Measurements from ENCODE around the gene RAB27B.

RAB27B gene

GRCh38 chr18:54786206-54786605, 42.1 kb upstream of the RAB27B start:
- H3K79me1 ChIP-seq (ENCODE audit: low read depth, low read length) = no peaks in the 10 kb centered on the region
- H4K8ac ChIP-seq (ENCODE audit: low read depth, low read length) = no peak overlapping the region
- no peak overlapping the region for H3K9ac ChIP-seq (ENCODE audit: low read depth, low read length, poor library complexity)
- H2AK5ac ChIP-seq (ENCODE audit: low read depth, low read length) = no peak overlapping the region
- H4K91ac ChIP-seq (ENCODE audit: low read depth, low read length, poor library complexity) = no peak overlapping the region
- no peak for DNase-seq (ENCODE audit: low spot score)
- no peak overlapping the region for H2BK12ac ChIP-seq (ENCODE audit: low read length)
- WGBS, 2 donors (ENCODE audit: extremely low coverage in 2 of 2, insufficient read length in 2 of 2, insufficient replicate concordance in 1 of 2) = no CpG with 5 or more reads among the region's 1 CpG
- H2BK15ac ChIP-seq (ENCODE audit: low read length) = no peak overlapping the region
- H3K9me3 ChIP-seq (replicated peaks in 1 of 2; ENCODE audit: control insufficient read depth in 2 of 2, insufficient read depth in 1 of 2, low read depth in 1 of 2, low read length in 2 of 2) = no peaks in the 10 kb centered on the region
- H2AFZ ChIP-seq (ENCODE audit: low read length) = no peak overlapping the region
- H3K23ac ChIP-seq (ENCODE audit: low read depth, low read length, poor library complexity) = no peak overlapping the region
- H3K36me3 ChIP-seq (replicated peaks in 1 of 2; ENCODE audit: control insufficient read depth in 2 of 2, insufficient read depth in 2 of 2, low read length in 2 of 2) = no peaks in the 10 kb centered on the region
- H3K27me3 ChIP-seq (ENCODE audit: control insufficient read depth in 3 of 3, insufficient read depth in 3 of 3, low read depth in 1 of 3, low read length in 3 of 3) = no peaks in the 10 kb centered on the region
- no peak overlapping the region for H3K4me2 ChIP-seq (ENCODE audit: insufficient read depth, low read length, poor library complexity, severe bottlenecking)
- no peak overlapping the region for H2BK5ac ChIP-seq (ENCODE audit: low read length)
- no peak overlapping the region for H2BK120ac ChIP-seq (ENCODE audit: low read depth, low read length)
- no peak overlapping the region for H3K4me3 ChIP-seq (ENCODE audit: low read length in 2 of 2)
- H3K14ac ChIP-seq (ENCODE audit: low read length) = no peak overlapping the region
- H3K4me1 ChIP-seq (ENCODE audit: control insufficient read depth in 2 of 2, insufficient read depth in 1 of 2, low read depth in 1 of 2, low read length in 2 of 2) = no peaks in the 10 kb centered on the region
- H3K27ac ChIP-seq (replicated peaks; ENCODE audit: low read length) = no peak overlapping the region
- H3K18ac ChIP-seq (ENCODE audit: low read length) = no peak overlapping the region
- H3K4ac ChIP-seq (ENCODE audit: low read length) = no peak overlapping the region

GRCh38 chr18:54787121-54787520, 41.2 kb upstream of the RAB27B start:
- WGBS, 2 donors (ENCODE audit: extremely low coverage in 2 of 2, insufficient read length in 2 of 2, insufficient replicate concordance in 1 of 2) = no CpG with 5 or more reads among the region's 5 CpGs

GRCh38 chr18:54787616-54788015, 40.7 kb upstream of the RAB27B start:
- no peak overlapping the region for H3K4me3 ChIP-seq (ENCODE audit: low read length in 2 of 2)
- H3K9me3 ChIP-seq (replicated peaks in 1 of 2; ENCODE audit: control insufficient read depth in 2 of 2, insufficient read depth in 1 of 2, low read depth in 1 of 2, low read length in 2 of 2) = no peaks in the 10 kb centered on the region
- no peak overlapping the region for H2AFZ ChIP-seq (ENCODE audit: low read length)
- no peak overlapping the region for H2BK120ac ChIP-seq (ENCODE audit: low read depth, low read length)
- H3K9ac ChIP-seq (ENCODE audit: low read depth, low read length, poor library complexity) = no peak overlapping the region
- no peak overlapping the region for H3K27ac ChIP-seq (replicated peaks; ENCODE audit: low read length)
- H3K18ac ChIP-seq (ENCODE audit: low read length) = no peak overlapping the region
- no peaks in the 10 kb centered on the region for H3K27me3 ChIP-seq (ENCODE audit: control insufficient read depth in 3 of 3, insufficient read depth in 3 of 3, low read depth in 1 of 3, low read length in 3 of 3)
- H2BK5ac ChIP-seq (ENCODE audit: low read length) = no peak overlapping the region
- no peaks in the 10 kb centered on the region for H3K36me3 ChIP-seq (replicated peaks in 1 of 2; ENCODE audit: control insufficient read depth in 2 of 2, insufficient read depth in 2 of 2, low read length in 2 of 2)
- no peak overlapping the region for H4K91ac ChIP-seq (ENCODE audit: low read depth, low read length, poor library complexity)
- H2BK12ac ChIP-seq (ENCODE audit: low read length) = no peak overlapping the region
- H3K4me2 ChIP-seq (ENCODE audit: insufficient read depth, low read length, poor library complexity, severe bottlenecking) = no peak overlapping the region
- H3K4me1 ChIP-seq (ENCODE audit: control insufficient read depth in 2 of 2, insufficient read depth in 1 of 2, low read depth in 1 of 2, low read length in 2 of 2) = no peaks in the 10 kb centered on the region
- no peak for DNase-seq (ENCODE audit: low spot score)
- H2BK15ac ChIP-seq (ENCODE audit: low read length) = no peak overlapping the region
- no peak overlapping the region for H3K14ac ChIP-seq (ENCODE audit: low read length)
- H3K23ac ChIP-seq (ENCODE audit: low read depth, low read length, poor library complexity) = no peak overlapping the region
- H4K8ac ChIP-seq (ENCODE audit: low read depth, low read length) = no peak overlapping the region
- H3K79me1 ChIP-seq (ENCODE audit: low read depth, low read length) = no peaks in the 10 kb centered on the region
- no peak overlapping the region for H3K4ac ChIP-seq (ENCODE audit: low read length)
- no peak overlapping the region for H2AK5ac ChIP-seq (ENCODE audit: low read depth, low read length)

More at GRCh38 chr18:54787121-54787520, 41.2 kb upstream of the RAB27B start:
- no peaks in the 10 kb centered on the region for H3K79me1 ChIP-seq (ENCODE audit: low read depth, low read length)
- H3K18ac ChIP-seq (ENCODE audit: low read length) = no peak overlapping the region
- H3K14ac ChIP-seq (ENCODE audit: low read length) = no peak overlapping the region
- no peak overlapping the region for H2BK120ac ChIP-seq (ENCODE audit: low read depth, low read length)
- H3K36me3 ChIP-seq (replicated peaks in 1 of 2; ENCODE audit: control insufficient read depth in 2 of 2, insufficient read depth in 2 of 2, low read length in 2 of 2) = no peaks in the 10 kb centered on the region
- no peak overlapping the region for H2BK12ac ChIP-seq (ENCODE audit: low read length)
- H3K4ac ChIP-seq (ENCODE audit: low read length) = no peak overlapping the region
- no peaks in the 10 kb centered on the region for H3K9me3 ChIP-seq (replicated peaks in 1 of 2; ENCODE audit: control insufficient read depth in 2 of 2, insufficient read depth in 1 of 2, low read depth in 1 of 2, low read length in 2 of 2)
- H3K4me1 ChIP-seq (ENCODE audit: control insufficient read depth in 2 of 2, insufficient read depth in 1 of 2, low read depth in 1 of 2, low read length in 2 of 2) = no peaks in the 10 kb centered on the region
- peak overlapping the region; percentile 9 for H2AFZ ChIP-seq (ENCODE audit: low read length)
- H3K27ac ChIP-seq (replicated peaks; ENCODE audit: low read length) = no peak overlapping the region
- no peaks in the 10 kb centered on the region for H3K27me3 ChIP-seq (ENCODE audit: control insufficient read depth in 3 of 3, insufficient read depth in 3 of 3, low read depth in 1 of 3, low read length in 3 of 3)
- no peak overlapping the region for H3K4me3 ChIP-seq (ENCODE audit: low read length in 2 of 2)
- H2BK5ac ChIP-seq (ENCODE audit: low read length) = no peak overlapping the region
- no peak overlapping the region for H3K9ac ChIP-seq (ENCODE audit: low read depth, low read length, poor library complexity)
- no peak overlapping the region for H4K91ac ChIP-seq (ENCODE audit: low read depth, low read length, poor library complexity)
- no peak overlapping the region for H3K4me2 ChIP-seq (ENCODE audit: insufficient read depth, low read length, poor library complexity, severe bottlenecking)
- H4K8ac ChIP-seq (ENCODE audit: low read depth, low read length) = no peak overlapping the region
- H3K23ac ChIP-seq (ENCODE audit: low read depth, low read length, poor library complexity) = no peak overlapping the region
- no peak overlapping the region for H2AK5ac ChIP-seq (ENCODE audit: low read depth, low read length)
- DNase-seq (ENCODE audit: low spot score) = no peak
- no peak overlapping the region for H2BK15ac ChIP-seq (ENCODE audit: low read length)

- Histone ChIP-seq H2AK5ac (ENCODE audit: low read depth, low read length) (no peak overlapping the region), H2BK12ac (ENCODE audit: low read length) (no peak overlapping the region), H3K27ac (replicated peaks; ENCODE audit: low read length) (no peak overlapping the region), H4K8ac (ENCODE audit: low read depth, low read length) (no peak overlapping the region), H3K27me3 (ENCODE audit: control insufficient read depth in 3 of 3, insufficient read depth in 3 of 3, low read depth in 1 of 3, low read length in 3 of 3) (no peaks in the 10 kb centered on the region), H3K4me1 (ENCODE audit: control insufficient read depth in 2 of 2, insufficient read depth in 1 of 2, low read depth in 1 of 2, low read length in 2 of 2) (no peaks in the 10 kb centered on the region), H3K14ac (ENCODE audit: low read length) (no peak overlapping the region), H2AFZ (ENCODE audit: low read length) (no peak overlapping the region), H2BK15ac (ENCODE audit: low read length) (no peak overlapping the region), H3K9me3 (replicated peaks in 1 of 2; ENCODE audit: control insufficient read depth in 2 of 2, insufficient read depth in 1 of 2, low read depth in 1 of 2, low read length in 2 of 2) (no peaks in the 10 kb centered on the region), H3K4me3 (ENCODE audit: low read length in 2 of 2) (no peak overlapping the region), H2BK5ac (ENCODE audit: low read length) (no peak overlapping the region), H3K4me2 (ENCODE audit: insufficient read depth, low read length, poor library complexity, severe bottlenecking) (no peak overlapping the region), H3K79me1 (ENCODE audit: low read depth, low read length) (no peaks in the 10 kb centered on the region), H3K23ac (ENCODE audit: low read depth, low read length, poor library complexity) (no peak overlapping the region), H4K91ac (ENCODE audit: low read depth, low read length, poor library complexity) (no peak overlapping the region), H3K9ac (ENCODE audit: low read depth, low read length, poor library complexity) (no peak overlapping the region), H3K18ac (ENCODE audit: low read length) (no peak overlapping the region), H3K4ac (ENCODE audit: low read length) (no peak overlapping the region), H2BK120ac (ENCODE audit: low read depth, low read length) (no peak overlapping the region), H3K36me3 (replicated peaks in 1 of 2; ENCODE audit: control insufficient read depth in 2 of 2, insufficient read depth in 2 of 2, low read length in 2 of 2) (no peaks in the 10 kb centered on the region)
- DNase-seq (ENCODE audit: low spot score) = no peak
- no CpG with 5 or more reads among the region's 1 CpG for WGBS, 2 donors (ENCODE audit: extremely low coverage in 2 of 2, insufficient read length in 2 of 2, insufficient replicate concordance in 1 of 2)
These were observed 38.2 kb upstream of the RAB27B start for GRCh38 chr18:54790109-54790508.
